Esophagus squamous epithelium (tissue), 4 donors: ENCODE data around the gene GUCY2F.

ENCODE experiments used
- CTCF ChIP-seq, 6 experiments: fragments of 450-650 bp in 4 of 6; fragments of 200-600 bp in 2 of 6; sonication (generic) in 2 of 6; IDR thresholded peaks; one replicate each; pipeline ENCODE4 v1.5.1; 2016 to 2019; ENCODE audit warnings: antibody characterized with exemption in 6 of 6, mild to moderate bottlenecking in 4 of 6, moderate library complexity in 4 of 6
- POLR2A ChIP-seq, 4 donors: fragments of 450-650 bp; IDR thresholded peaks; one replicate each; pipeline ENCODE4 v1.6.1; 2017; ENCODE audit warnings: antibody characterized with exemption in 4 of 4, mild to moderate bottlenecking in 4 of 4, moderate library complexity in 3 of 4

DNA sequence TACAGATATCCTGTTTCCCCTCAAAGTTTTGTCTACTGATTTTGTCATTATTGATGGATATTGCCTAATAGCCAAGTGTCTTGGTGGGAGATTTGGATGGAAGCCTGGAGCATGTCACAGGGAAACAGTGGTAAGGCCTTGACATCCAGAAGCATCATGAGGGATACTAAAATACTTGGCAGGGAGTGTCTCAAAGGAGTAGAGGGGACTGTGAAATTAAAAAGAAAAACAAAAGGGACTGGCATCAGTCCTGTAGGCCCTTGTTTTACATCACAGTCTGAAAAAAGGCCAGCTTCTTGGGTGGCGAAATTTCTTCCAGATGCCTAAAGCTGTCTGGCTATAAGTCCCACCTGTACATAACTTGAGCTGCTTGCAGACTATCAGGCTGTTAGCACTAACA lies 83.8 kb downstream of the GUCY2F start:
- TF ChIP-seq POLR2A (IDR thresholded peaks at IDR 0.05) (no peak), CTCF (IDR thresholded peaks at IDR 0.05) (no peak)
